Activated T-cell treated with anti-CD3 and anti-CD28 coated beads, Interleukin-2, amount 50 U/mL, for 48 hours (primary cell): ENCODE measurements around the gene SBNO2.
"Not testable (repeated sequence)": the region's sequence is repeated elsewhere in the genome, so short reads cannot be mapped to it uniquely, and the experiment has no call there.

Source experiments
- DNase-seq, 2 experiments: peaks; one replicate each; pipeline ENCODE4 v3.0.0-alpha.2; 2020

The SBNO2 gene

GRCh38 chr19:1116726-1117581, 57.1 kb downstream of the SBNO2 start:
- DNase-seq = no peak

GRCh38 chr19:1115646-1116420, 58.2 kb downstream of the SBNO2 start:
- no peak for DNase-seq

- DNase-seq = not testable (repeated sequence)
Observed at GRCh38 chr19:1114728-1115127, 59.3 kb downstream of the SBNO2 start.

DNA sequence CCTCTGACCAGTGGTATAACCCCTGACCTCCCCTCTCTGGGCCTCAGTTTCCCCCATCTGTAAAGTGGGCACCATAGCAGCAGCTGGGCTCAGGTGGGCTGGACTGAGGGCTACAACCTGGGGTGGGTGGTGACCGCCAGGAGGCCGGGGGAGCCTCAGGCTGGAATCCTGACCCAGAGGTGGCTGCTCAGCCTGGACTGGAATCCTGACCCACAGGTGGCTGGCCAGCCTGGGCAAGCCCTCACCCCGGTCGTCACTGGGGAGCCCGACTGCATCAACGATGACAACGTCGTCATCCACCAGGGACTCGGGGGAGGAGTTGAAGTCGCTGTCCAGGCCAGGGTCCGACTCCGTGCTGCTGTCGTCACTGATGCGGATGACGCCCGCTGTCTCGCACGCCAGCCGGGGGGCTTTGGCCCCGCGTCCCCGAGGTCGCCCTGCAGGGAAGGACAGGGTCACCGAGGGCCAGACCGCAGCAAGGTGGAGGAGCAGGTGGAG, 60.0 kb downstream of the SBNO2 start:
- DNase-seq = no peak

GRCh38 chr19:1113030-1113985, 60.8 kb downstream of the SBNO2 start:
- peak; percentile 90 to 91 for DNase-seq

DNA sequence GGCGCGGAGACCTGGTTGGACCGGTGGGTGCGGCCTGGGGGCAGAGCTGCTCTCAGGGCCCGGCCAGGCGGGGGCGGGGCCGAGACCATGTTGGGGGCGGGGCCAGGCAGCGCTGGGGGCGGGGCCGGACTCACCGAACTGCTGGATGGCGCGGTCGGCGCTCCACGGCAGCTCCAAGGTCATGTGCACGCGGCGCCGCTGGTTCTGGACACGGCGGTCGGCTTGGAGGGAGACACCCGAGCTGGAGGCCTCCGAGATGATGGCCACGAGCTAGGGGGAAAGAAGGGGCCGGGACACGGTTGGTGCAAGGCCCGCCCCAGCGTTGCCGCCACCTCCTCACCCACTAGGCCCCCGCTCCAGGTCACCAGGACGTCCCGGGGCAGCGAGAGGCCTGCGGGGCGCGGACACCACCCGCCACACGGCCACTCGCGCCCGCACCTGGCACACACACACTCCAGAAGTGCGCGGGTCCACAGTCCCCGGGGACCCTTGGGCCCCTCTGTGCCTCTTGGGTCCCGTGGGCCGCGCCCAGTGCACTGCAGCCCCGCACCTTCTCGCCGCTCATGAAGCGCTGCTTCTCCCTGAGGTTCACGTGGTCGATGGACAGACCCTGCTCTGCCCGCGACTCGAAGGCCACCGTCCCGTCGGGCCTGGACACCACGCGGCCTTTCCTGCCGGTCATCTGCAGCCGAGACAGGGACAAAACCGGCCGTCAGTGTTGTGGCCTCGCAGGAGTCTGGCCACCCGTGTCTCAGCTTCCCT, 61.6 kb downstream of the SBNO2 start:
- DNase-seq = peak; percentile 51 to 53

- no peak for DNase-seq
Observed at GRCh38 chr19:1111641-1112267, 62.3 kb downstream of the SBNO2 start.

DNA sequence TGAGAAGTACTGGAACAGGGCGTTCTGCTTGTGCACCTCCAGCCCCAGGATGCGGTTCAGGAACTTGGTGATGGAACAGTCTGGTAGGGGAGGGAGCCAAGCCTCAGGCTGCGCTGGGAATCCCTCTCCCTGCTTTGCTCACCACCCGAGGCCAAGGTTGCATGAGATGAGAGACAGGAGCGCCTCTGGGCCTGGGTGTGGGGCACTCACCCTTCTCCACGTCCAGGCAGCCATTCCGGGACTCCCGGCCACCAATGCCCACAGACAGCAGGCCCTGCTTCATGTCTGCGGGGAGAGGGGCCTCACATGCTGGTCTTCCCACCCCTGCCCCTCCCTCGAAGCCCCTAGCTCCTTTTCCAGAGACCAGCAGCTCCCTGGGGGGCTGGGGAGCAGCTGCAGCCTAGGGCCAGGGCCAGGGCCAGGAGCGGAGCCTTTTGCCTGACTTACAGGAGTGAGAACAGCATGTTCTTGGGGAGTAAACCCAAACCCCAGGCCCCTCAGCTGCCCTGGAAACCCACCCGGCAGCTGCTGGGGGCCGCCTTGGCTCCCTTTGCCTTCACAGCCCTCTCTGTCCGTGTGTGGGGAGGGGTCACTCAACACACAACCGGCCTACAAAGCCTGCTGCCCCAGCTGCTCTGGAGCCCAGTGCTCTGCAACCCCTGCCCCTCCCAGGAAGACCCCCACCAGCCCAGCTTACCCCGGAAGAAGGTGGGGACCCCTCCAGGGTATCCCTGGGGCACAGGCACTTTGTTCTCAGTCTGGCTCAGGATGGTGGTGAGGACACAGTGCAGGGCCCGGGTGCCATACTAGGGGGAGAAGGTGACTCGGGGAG, 63.0 kb downstream of the SBNO2 start:
- no peak for DNase-seq

GRCh38 chr19:1109697-1110671, 64.1 kb downstream of the SBNO2 start:
- DNase-seq = no peak

DNA sequence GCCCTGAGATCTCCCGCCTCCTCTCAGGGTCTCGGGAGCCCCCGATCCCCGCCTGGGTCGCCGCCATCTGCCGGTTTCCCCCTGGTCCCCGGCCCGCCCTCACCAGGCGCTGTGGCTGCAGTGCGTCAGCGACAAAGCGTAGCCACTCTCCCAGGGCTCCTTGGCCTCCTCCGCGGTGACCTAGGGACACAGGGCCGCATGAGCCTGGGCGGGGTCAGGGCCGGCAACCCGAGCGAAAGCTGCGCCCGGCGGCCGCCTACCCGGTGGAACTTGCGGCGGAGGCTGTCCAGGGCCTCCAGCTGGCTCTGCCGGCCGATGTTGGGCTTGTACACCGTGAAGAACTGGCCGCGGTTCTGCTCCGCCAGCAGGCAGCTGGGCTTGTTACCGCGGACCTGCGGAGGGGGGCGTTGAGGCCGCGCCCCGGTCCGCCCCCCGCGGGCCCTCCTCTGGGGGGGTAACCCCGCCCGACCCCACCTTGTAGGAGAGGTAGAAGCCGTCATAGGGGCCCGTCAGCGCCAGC, 65.0 kb downstream of the SBNO2 start:
- no peak for DNase-seq

DNA sequence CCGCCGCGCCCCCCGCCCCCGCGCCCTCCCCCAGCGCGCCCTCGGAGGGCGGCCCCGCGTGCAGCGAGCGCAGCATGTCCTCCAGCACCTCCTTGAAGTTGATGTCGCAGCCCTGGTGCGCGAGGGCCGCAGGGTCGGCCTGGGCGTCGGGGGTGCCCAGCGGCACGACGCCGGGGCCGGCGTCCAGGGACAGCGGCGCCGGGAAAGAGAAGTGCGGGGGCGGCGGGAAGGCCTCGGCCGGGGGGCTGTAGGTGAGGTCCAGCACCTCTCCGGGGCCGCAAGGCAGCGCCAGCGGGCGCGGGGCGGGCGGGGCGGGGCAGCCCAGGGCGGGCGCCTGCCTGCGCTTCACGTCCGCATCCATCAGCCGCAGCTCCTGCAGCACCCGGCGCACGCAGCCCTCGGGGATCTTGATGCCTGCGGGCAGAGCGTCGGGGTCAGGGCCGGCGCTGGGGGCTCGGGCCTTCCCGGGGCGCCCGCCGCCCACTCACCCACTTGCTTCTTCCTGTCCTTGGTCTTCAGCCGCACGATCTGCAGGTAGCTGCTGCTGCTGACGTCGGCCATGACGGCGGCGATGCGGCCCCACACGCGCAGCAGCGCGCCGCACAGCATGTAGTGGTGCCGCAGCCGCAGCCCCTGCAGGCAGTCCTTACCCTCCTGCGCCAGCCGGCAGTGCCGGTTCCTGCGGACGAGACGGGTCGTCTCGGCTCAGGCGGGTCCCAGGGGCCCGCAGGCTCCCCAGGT, 65.6 kb downstream of the SBNO2 start:
- no peak for DNase-seq

GRCh38 chr19:1107661-1108261, 66.3 kb downstream of the SBNO2 start:
- DNase-seq = no peak

GRCh38 chr19:1106841-1107660, 67.0 kb downstream of the SBNO2 start:
- no peak for DNase-seq

DNA sequence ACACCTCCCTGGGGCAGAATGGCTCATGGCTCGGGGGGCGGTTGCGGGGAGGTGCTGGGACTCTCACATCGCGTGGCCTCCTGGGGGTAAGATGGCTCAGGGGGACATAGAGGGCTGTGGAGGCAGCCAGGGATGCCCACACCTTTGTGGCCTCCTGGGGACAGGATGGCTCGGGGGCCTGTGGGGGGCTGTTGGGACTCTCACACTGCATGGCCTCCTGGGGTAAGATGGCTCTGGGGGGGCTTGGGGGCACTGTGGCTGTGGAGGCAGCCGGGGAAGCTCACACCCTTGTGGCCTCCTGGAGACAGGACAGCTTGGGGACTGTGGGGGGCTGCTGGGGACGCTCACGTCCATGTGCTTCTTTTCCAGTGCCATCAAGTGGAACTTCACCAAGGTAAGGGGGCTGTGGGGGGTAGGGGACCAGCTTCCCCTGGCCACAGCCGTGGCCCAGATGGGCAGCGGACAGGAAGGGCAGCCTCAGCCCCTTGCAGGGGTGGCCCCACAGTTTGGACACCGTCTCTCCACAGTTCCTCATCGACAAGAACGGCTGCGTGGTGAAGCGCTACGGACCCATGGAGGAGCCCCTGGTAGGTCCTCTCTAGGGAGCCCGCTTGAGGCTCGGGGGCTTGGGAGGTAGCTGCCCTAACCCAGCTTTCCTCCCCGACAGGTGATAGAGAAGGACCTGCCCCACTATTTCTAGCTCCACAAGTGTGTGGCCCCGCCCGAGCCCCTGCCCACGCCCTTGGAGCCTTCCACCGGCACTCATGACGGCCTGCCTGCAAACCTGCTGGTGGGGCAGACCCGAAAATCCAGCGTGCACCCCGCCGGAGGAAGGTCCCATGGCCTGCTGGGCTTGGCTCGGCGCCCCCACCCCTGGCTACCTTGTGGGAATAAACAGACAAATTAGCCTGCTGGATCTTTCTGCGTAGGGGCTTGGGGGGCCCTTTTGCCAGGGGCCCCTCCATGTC, 67.9 kb downstream of the SBNO2 start:
- DNase-seq = no peak

DNA sequence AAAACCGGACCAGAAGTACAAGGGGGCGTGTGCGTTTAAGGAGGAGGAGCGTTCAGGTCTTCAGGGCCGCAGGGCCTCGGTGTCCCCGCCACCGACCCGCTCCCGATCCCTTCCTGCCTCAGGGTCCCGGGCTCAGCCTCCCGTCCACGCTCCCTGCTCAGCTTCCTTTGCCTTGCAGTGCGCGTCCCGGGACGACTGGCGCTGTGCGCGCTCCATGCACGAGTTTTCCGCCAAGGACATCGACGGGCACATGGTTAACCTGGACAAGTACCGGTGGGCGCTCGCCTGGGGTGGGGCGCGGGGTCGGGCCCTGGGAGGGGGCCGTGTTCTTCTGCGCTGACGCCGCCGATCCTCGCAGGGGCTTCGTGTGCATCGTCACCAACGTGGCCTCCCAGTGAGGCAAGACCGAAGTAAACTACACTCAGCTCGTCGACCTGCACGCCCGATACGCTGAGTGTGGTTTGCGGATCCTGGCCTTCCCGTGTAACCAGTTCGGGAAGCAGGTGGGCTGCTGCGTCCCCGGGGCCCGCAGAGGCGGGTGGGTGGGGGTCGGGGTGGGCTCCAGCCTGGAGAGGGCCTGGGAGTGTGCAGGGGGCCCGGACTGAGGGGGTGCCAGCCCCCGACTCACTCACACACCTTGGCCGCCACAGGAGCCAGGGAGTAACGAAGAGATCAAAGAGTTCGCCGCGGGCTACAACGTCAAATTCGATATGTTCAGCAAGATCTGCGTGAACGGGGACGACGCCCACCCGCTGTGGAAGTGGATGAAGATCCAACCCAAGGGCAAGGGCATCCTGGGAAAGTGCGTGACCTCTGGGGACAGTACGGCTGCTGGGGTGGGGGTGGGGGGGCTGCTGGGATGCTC, 68.8 kb downstream of the SBNO2 start:
- DNase-seq = no peak
